ENCODE measurements around the gene TMTC2.
"Not testable (repeated sequence)": the region's sequence is repeated elsewhere in the genome, so short reads cannot be mapped to it uniquely, and the experiment has no call there.

TMTC2 gene

GRCh38 chr12:82801951-82802610 lies 115.4 kb downstream of the TMTC2 start:
- TF ChIP-seq EZH2phosphoT487 (conservative IDR thresholded peaks at IDR 0.05; ENCODE audit: low read length): no peak
- TF ChIP-seq CTCF (IDR thresholded peaks at IDR 0.05; ENCODE audit: insufficient read depth, low read length, poor library complexity, severe bottlenecking): no peak
- no peaks in the 10 kb centered on the region for H3F3A ChIP-seq (ENCODE audit: insufficient read depth)

GRCh38 chr12:82803201-82803600 lies 116.5 kb downstream of the TMTC2 start:
- TF ChIP-seq EZH2phosphoT487 (conservative IDR thresholded peaks at IDR 0.05; ENCODE audit: low read length): no peak
- TF ChIP-seq CTCF (IDR thresholded peaks at IDR 0.05; ENCODE audit: insufficient read depth, low read length, poor library complexity, severe bottlenecking): no peak
- H3K4me2 ChIP-seq (ENCODE audit: low read depth, low read length, poor library complexity, severe bottlenecking): no peak overlapping the region
- H3K9me2 ChIP-seq (replicated peaks; ENCODE audit: insufficient read depth, low read length): no peaks in the 10 kb centered on the region
- H3K4me3 ChIP-seq (ENCODE audit: insufficient read depth, low read length, poor library complexity, severe bottlenecking): no peak overlapping the region
- no peaks in the 10 kb centered on the region for H3F3A ChIP-seq (ENCODE audit: insufficient read depth)
- no peak overlapping the region for H2AFZ ChIP-seq (ENCODE audit: low read depth, low read length, severe bottlenecking)
- H3K9me3 ChIP-seq (ENCODE audit: insufficient read depth, low read length): no peaks in the 10 kb centered on the region
- H3K9ac ChIP-seq (ENCODE audit: low read length): no peak overlapping the region
- H3K79me2 ChIP-seq (ENCODE audit: insufficient read depth, low read length): no peaks in the 10 kb centered on the region
- H3K27ac ChIP-seq (ENCODE audit: low read depth, low read length): no peak overlapping the region
- no peaks in the 10 kb centered on the region for H3K27me3 ChIP-seq (ENCODE audit: low read length)
- H3K36me3 ChIP-seq (ENCODE audit: low read length): no peaks in the 10 kb centered on the region
- H4K20me1 ChIP-seq (ENCODE audit: low read depth, low read length): no peaks in the 10 kb centered on the region

More at GRCh38 chr12:82801951-82802610, 115.4 kb downstream of the TMTC2 start:
- no peak overlapping the region for H3K9ac ChIP-seq (ENCODE audit: low read length)
- no peaks in the 10 kb centered on the region for H3K9me3 ChIP-seq (ENCODE audit: insufficient read depth, low read length)
- H4K20me1 ChIP-seq (ENCODE audit: low read depth, low read length): no peaks in the 10 kb centered on the region
- no peak overlapping the region for H3K4me3 ChIP-seq (ENCODE audit: insufficient read depth, low read length, poor library complexity, severe bottlenecking)
- H3K4me2 ChIP-seq (ENCODE audit: low read depth, low read length, poor library complexity, severe bottlenecking): no peak overlapping the region
- H3K27me3 ChIP-seq (ENCODE audit: low read length): no peaks in the 10 kb centered on the region
- no peaks in the 10 kb centered on the region for H3K79me2 ChIP-seq (ENCODE audit: insufficient read depth, low read length)
- no peak overlapping the region for H2AFZ ChIP-seq (ENCODE audit: low read depth, low read length, severe bottlenecking)
- no peak overlapping the region for H3K27ac ChIP-seq (ENCODE audit: low read depth, low read length)
- H3K36me3 ChIP-seq (ENCODE audit: low read length): no peaks in the 10 kb centered on the region
- no peaks in the 10 kb centered on the region for H3K9me2 ChIP-seq (replicated peaks; ENCODE audit: insufficient read depth, low read length)

- H3K9ac ChIP-seq (ENCODE audit: low read length): no peak overlapping the region
- H3F3A ChIP-seq (ENCODE audit: insufficient read depth): no peaks in the 10 kb centered on the region
- no peaks in the 10 kb centered on the region for H3K27me3 ChIP-seq (ENCODE audit: low read length)
- no peak for TF ChIP-seq CTCF (IDR thresholded peaks at IDR 0.05; ENCODE audit: insufficient read depth, low read length, poor library complexity, severe bottlenecking)
- no peak for TF ChIP-seq EZH2phosphoT487 (conservative IDR thresholded peaks at IDR 0.05; ENCODE audit: low read length)
- no peak overlapping the region for H2AFZ ChIP-seq (ENCODE audit: low read depth, low read length, severe bottlenecking)
- no peaks in the 10 kb centered on the region for H3K9me2 ChIP-seq (replicated peaks; ENCODE audit: insufficient read depth, low read length)
- H3K79me2 ChIP-seq (ENCODE audit: insufficient read depth, low read length): no peaks in the 10 kb centered on the region
- H3K9me3 ChIP-seq (ENCODE audit: insufficient read depth, low read length): no peaks in the 10 kb centered on the region
- H3K36me3 ChIP-seq (ENCODE audit: low read length): no peaks in the 10 kb centered on the region
- no peak overlapping the region for H3K4me2 ChIP-seq (ENCODE audit: low read depth, low read length, poor library complexity, severe bottlenecking)
- no peak overlapping the region for H3K27ac ChIP-seq (ENCODE audit: low read depth, low read length)
- no peaks in the 10 kb centered on the region for H4K20me1 ChIP-seq (ENCODE audit: low read depth, low read length)
- no peak overlapping the region for H3K4me3 ChIP-seq (ENCODE audit: insufficient read depth, low read length, poor library complexity, severe bottlenecking)
Measured at GRCh38 chr12:82804601-82805000, 117.9 kb downstream of the TMTC2 start.

GRCh38 chr12:82805004-82805403 lies 118.3 kb downstream of the TMTC2 start:
- H3K9ac ChIP-seq (ENCODE audit: low read length); H3K9me3 ChIP-seq (ENCODE audit: insufficient read depth, low read length); H3F3A ChIP-seq (ENCODE audit: insufficient read depth); H4K20me1 ChIP-seq (ENCODE audit: low read depth, low read length); H2AFZ ChIP-seq (ENCODE audit: low read depth, low read length, severe bottlenecking); H3K36me3 ChIP-seq (ENCODE audit: low read length); H3K4me3 ChIP-seq (ENCODE audit: insufficient read depth, low read length, poor library complexity, severe bottlenecking); H3K79me2 ChIP-seq (ENCODE audit: insufficient read depth, low read length); H3K27me3 ChIP-seq (ENCODE audit: low read length); H3K9me2 ChIP-seq (replicated peaks; ENCODE audit: insufficient read depth, low read length); H3K27ac ChIP-seq (ENCODE audit: low read depth, low read length); H3K4me2 ChIP-seq (ENCODE audit: low read depth, low read length, poor library complexity, severe bottlenecking): not testable (repeated sequence)

Measured in SU-DHL-6 (cell line).